NCI-H345 treated with DMSO at 0.1 percent for 48 hours (cell line): ENCODE results near the gene HOXA2.
A peak's percentile ranks its signal among the peaks of the same experiment; 100 is the strongest.

ENCODE experiments used
- DNase-seq: peaks from one replicate; lab custom pipeline; 2025; ENCODE audit not compliant: unreplicated experiment; lab: John Stamatoyannopoulos, UW

Gene HOXA2

GRCh38 chr7:27102581-27103442, at the start of gene HOXA2:
HOXA2 (minus strand) TSS chr7:27102683; CDS start chr7:27102500, 183 bp downstream.
- DNase-seq = no peak

- peak; percentile 61 for DNase-seq
These were observed 49.0 kb upstream of the HOXA2 start for GRCh38 chr7:27151341-27151930.

GRCh38 chr7:27150568-27151340, 48.3 kb upstream of the HOXA2 start:
- DNase-seq = peak; percentile 84

GRCh38 chr7:27149842-27150567, 47.5 kb upstream of the HOXA2 start:
- peak; percentile 40 for DNase-seq

GRCh38 chr7:27148756-27149641, 46.5 kb upstream of the HOXA2 start:
- no peak for DNase-seq

- DNase-seq = no peak
These were observed 45.7 kb upstream of the HOXA2 start for GRCh38 chr7:27148031-27148755.

GRCh38 chr7:27147199-27148030, 44.9 kb upstream of the HOXA2 start, which contains the start of gene HOXA6:
HOXA6 (minus strand) TSS chr7:27147774; CDS start chr7:27147749, 25 bp downstream.
- DNase-seq = no peak

GRCh38 chr7:27146491-27147198, 44.2 kb upstream of the HOXA2 start:
- no peak for DNase-seq

GRCh38 chr7:27145914-27146412, 43.5 kb upstream of the HOXA2 start:
- no peak for DNase-seq

- no peak for DNase-seq
These were observed 42.9 kb upstream of the HOXA2 start for GRCh38 chr7:27145165-27145913.

GRCh38 chr7:27144781-27145164, 42.3 kb upstream of the HOXA2 start:
- DNase-seq = no peak

GRCh38 chr7:27143950-27144780, 41.7 kb upstream of the HOXA2 start:
- no peak for DNase-seq

- DNase-seq = no peak
These were observed 40.8 kb upstream of the HOXA2 start, which contains the start of gene HOXA5 for GRCh38 chr7:27143023-27143949. HOXA5 (minus strand) TSS chr7:27143681; CDS start chr7:27143607, 74 bp downstream.

GRCh38 chr7:27142580-27143022, 40.1 kb upstream of the HOXA2 start:
- no peak for DNase-seq
